GM19239 (cell line): ENCODE measurements around the gene RAD51B.
A peak's percentile ranks its signal among the peaks of the same experiment; 100 is the strongest.

Source experiments
- DNase-seq: peaks from one replicate; pipeline ENCODE4 v3.0.0; 2011; ENCODE audit warnings: low spot score; ENCODE audit not compliant: insufficient read length
- FAIRE-seq: peaks from 2 replicates; lab custom pipeline; 2011; peaks lifted over from hg19 to GRCh38; lab: Jason Lieb, UNC

Gene RAD51B

GRCh38 chr14:67887478-67887877, 67.9 kb downstream of the RAD51B start:
- FAIRE-seq (no peak), DNase-seq (no peak)

DNA sequence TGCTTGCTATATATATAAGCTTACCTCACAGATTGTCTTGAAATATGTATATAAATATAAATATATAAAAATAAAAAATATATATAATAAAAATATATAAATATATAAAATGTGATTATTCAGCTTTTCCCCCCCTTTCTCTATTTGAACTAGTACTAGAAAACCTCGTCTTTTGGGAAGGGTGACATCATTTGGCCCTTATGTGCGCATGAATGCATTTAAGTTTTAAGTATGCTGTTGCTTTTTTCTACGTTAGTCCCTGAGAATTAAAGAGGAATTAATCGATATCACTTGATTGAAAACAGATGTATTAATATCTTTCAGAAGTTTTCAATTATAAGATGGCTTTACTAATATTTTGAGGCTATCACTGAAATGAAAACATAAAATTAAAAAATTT, 69.9 kb downstream of the RAD51B start:
- no peak for FAIRE-seq
- DNase-seq: no peak

DNA sequence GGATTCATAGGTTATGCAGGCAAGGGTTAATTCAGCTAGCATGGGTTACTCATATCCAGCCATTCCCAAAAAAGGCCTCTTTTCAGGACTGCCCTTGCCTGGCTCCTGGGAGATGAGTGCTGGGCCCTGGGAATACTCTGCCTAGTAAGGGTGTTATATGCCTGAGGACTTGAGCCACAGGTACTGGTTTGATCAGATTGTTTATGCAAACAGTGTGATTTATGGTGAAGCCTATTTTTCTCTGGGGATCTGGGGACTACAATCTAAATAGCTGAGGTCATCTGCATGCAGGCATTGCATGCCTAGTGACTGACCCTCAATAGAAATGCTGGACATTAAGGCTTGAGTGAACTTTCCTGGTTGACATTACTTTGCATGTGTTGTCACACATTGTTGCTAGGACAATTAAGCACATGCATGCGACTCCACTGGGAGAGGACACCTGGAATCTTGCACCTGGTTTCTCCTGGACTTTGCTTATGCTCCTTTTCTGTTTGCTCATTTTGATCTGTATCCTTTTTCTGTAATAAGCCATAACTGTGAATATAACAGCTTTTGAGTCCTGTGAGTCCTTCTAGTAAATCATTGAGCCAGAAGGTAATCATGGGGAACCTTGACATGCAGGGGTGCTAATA, 73.0 kb downstream of the RAD51B start:
- DNase-seq (no peak), FAIRE-seq (no peak)

GRCh38 chr14:67900231-67900630, 80.7 kb downstream of the RAD51B start:
- FAIRE-seq: no peak
- DNase-seq: no peak

- DNase-seq (no peak), FAIRE-seq (no peak)
These were observed 88.6 kb downstream of the RAD51B start for GRCh38 chr14:67908052-67908754.

DNA sequence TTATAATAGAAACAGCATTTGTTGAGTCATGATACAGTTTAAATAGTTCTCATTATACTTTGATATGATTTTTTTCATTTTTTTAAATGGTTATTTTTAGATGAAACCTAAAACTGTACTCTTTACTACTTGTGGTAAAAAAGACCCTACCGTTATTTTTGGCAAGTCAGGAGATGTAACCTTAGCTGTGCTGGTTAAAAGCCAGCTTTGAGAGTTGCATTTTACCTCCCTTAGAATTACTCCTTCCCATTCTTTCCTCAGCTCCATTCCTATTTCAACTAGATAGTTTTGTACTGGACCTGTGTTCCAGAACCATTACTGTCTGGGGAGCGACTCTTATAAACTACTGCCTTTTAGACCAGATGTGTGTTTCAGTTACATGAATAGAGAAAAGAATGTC, 92.0 kb downstream of the RAD51B start:
- FAIRE-seq: no peak

GRCh38 chr14:67916430-67916829, 96.9 kb downstream of the RAD51B start:
- FAIRE-seq: no peak
- no peak for DNase-seq

More for the DNA sequence above, 92.0 kb downstream of the RAD51B start:
- DNase-seq: no peak

GRCh38 chr14:67917006-67917405, 97.4 kb downstream of the RAD51B start:
- FAIRE-seq (no peak), DNase-seq (no peak)

DNA sequence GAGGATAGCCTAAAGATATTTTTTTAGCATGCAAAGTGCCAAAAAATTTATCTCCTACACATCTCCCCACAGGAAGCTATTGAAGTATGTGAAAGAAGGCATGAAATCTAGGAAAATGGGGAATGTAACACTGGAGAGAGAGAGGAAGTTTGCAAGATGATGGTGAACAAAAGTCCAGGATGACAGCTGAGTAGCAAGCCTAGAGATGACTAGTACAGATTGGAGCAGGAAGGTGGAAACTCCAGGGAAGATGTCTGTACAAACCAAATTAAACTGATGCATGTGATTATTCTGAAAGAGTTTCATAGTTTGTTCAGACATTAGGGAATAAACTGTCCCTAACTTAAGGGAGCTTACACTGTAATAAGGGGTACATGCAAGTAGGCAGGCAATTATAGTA, 99.3 kb downstream of the RAD51B start:
- DNase-seq: no peak
- FAIRE-seq: no peak

DNA sequence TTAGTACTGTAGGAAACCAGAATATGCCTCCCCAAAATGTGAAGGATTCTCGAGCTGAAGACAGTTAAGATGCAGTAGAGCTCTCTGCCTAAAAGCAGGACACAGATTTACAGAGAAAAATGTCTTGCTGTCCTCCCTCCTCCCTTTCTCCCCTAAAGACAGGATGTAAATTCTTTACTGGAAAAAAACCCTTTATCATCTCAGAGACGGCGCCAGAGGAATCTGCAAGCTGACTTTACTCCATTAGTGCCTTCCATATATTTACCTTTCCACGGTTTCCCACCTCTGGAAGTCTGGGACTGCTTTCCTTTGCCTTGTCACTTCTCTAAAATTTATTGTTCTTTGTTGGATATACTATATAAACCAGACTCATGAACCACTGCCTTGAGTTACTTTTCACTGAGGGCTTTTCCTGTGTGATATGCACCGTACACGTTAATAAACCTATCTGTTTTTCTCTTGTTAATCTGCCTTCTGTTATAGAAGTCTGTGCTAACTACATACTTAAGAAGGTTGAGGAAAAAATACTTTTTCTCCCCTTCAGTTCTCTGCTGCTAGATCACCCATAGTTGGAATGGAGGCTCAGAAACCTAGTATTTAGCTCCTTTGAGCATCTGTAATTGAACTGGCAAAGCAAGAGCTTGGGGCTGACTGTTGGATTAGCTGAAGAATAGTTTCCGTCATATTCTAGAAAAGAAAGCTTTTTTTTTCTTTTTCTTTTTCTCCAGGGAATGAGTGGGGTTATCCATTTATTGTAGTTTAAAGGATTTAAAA, 99.9 kb downstream of the RAD51B start:
- DNase-seq (no peak), FAIRE-seq (no peak)

GRCh38 chr14:67926821-67927220, 107.2 kb downstream of the RAD51B start:
- FAIRE-seq: no peak
- DNase-seq: no peak

GRCh38 chr14:67927244-67927643, 107.7 kb downstream of the RAD51B start:
- DNase-seq (no peak), FAIRE-seq (no peak)

DNA sequence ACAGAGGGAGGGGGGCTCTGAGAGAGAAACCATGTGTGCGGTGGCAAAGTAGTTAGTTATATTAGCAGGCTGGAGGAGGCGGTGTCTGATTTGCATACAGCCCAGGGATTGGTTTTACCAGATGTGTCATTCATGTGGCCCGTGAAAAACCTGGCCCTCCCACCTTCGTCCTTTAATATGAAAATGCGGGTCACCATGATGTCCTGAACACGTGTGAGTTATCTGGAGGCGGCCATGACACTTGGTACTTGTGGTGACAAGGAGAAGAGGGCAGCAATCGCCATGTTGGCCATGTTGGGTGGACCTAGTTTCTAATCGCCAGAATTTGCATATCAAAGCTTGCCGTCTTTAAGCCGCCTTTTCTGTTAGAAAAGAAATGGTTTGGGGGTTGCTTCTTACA, 108.8 kb downstream of the RAD51B start:
- FAIRE-seq (no peak), DNase-seq (no peak)

DNA sequence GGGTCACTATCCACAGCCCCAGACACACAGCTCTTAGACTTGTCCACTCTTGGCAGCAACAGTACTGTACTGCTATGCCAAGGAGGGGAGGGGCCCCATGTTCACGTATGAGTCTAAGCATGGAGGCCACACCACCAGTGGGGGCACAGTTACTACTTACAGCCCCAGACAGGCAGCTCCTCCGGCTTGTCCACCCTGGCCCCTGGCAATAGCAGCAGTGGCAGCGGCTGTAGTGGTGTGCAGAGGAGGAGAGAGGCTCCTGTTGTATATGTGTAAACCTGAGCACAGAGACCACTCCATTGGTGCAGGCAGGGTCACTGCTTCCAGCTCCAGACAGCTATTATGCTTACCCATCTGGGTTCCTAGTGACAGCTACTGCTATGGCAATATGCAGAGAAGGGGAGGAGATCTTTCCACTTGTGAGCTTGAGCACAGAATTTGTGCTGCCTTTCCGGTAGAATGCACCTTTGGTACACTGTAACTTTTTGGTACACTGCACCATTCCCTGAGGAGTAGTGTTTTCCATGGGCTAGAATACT, 113.2 kb downstream of the RAD51B start:
- DNase-seq (no peak), FAIRE-seq (no peak)

GRCh38 chr14:67933266-67933665, 113.7 kb downstream of the RAD51B start:
- DNase-seq: no peak
- FAIRE-seq: no peak

DNA sequence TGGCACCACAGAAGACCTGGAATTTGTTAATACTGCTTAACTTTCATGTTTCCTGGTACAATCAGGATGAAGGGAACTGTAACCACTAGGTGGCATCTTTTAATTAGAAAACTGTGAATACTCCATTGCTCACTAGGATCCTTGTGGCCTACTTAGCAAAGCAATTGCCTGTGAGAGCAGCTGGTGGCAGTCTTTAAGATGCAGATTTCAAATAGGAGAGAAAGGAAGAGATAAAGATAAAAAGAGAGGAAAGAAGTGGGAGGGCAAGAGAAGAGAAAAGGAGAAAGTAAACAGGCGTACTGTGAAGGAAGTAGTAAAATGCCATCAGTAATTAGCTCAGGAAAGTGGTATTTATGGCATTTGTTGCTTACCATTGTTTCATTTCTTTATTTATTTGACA, 114.5 kb downstream of the RAD51B start:
- peak; percentile 98 for FAIRE-seq
- DNase-seq: peak; percentile 30

DNA sequence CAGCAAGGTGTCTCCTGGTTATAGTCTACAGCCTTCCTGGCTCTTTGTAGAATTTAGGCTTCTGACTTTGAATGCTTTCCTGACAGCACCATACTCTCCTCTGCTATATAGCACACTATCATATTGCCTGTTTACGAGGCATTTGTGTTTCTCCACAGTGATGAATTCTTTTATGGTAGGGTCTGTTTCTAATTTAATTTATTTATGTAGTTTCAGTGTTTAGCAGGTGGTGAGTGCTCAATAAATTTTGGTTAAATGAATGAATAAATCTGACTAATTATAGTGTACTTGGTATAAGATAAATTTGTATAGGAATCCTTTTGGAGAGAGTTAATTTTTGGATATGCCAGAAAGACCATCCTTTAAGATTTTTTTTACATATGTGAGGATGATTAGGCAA, 115.3 kb downstream of the RAD51B start:
- DNase-seq (no peak), FAIRE-seq (no peak)

- no peak for DNase-seq
These were observed 115.8 kb downstream of the RAD51B start for GRCh38 chr14:67935371-67935770.

DNA sequence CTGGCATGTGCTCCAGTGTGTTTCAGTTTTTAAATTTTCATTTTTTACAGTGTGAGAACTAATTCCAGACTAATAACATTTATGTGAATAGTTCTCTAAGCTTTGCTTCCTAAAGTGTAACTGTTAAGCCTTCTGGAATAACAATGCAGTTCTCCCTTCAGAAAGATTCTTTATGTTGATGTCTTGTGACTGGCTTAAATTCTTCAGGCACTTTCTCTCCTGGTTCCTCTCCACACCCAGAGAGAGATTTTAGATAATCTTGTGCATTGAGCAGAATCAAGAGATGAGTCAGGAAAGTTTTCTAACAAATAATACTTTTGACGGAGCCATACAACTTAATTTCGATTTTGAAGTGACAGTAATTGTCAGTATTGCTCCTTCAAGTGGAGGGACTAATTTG, 118.5 kb downstream of the RAD51B start:
- DNase-seq (no peak), FAIRE-seq (no peak)

More at GRCh38 chr14:67935371-67935770, 115.8 kb downstream of the RAD51B start:
- FAIRE-seq: no peak

- DNase-seq (no peak), FAIRE-seq (no peak)
These were observed 121.2 kb downstream of the RAD51B start for GRCh38 chr14:67940486-67941455.
